ENCODE measurements around the gene CTNNA3. TPM values are rescaled to one million over a fixed set of nuclear protein-coding genes. Genes with fewer than 3 reads are reported as not detected.

Gene CTNNA3
- total and polyA plus RNA-seq, 2 donors (not counting 3 experiments of a cell fraction or from before 2014, with no cell fraction given), result not detected

DNA sequence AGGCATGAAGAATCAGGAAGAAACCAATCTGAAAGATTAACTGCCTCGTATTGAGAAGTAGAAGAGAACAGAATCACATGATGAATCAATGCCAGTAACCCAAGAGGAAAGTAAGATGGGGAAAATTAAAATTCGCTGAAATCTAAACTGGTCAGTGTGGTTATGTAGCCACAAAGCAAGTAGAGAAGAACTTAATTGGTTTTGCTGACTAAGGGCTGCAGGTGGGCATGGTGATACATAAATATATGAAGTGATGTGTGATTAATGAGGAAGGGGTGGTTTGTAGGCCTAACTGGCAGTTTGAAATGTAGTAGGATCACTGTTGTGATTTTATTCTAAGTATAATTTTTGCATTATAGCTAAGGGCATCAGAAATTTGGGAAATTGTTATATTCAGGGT is 853.6 kb downstream of the CTNNA3 start:
- Histone ChIP-seq H4K20me1 (replicated peaks; ENCODE audit: control insufficient read depth, extremely low read depth, insufficient read depth, low read length) (no peaks in the 10 kb centered on the region), H2AFZ (ENCODE audit: low read depth, low read length) (no peak overlapping the region), H3K9ac (replicated peaks; ENCODE audit: extremely low read depth, insufficient read depth, low read length) (no peak overlapping the region), H3K9me1 (replicated peaks; ENCODE audit: control insufficient read depth, extremely low read depth, insufficient read depth, low read length) (no peaks in the 10 kb centered on the region), H3K27me3 (ENCODE audit: control insufficient read depth in 2 of 2, insufficient read depth in 2 of 2, low read length in 2 of 2) (no peaks in the 10 kb centered on the region), H3K27ac (ENCODE audit: insufficient read depth, low read depth, low read length) (no peak overlapping the region), H3K9me3 (replicated peaks; ENCODE audit: control insufficient read depth, insufficient read depth, low read length) (no peaks in the 10 kb centered on the region), H3K79me2 (ENCODE audit: control insufficient read depth, insufficient read depth, low read length) (no peaks in the 10 kb centered on the region), H3K4me1 (ENCODE audit: control insufficient read depth, extremely low read depth, insufficient read depth, low read length) (no peaks in the 10 kb centered on the region), H3K36me3 (ENCODE audit: control insufficient read depth in 2 of 2, extremely low read depth in 1 of 2, insufficient read depth in 2 of 2, low read length in 2 of 2) (no peaks in the 10 kb centered on the region), H3K4me3 (replicated peaks in 1 of 3; ENCODE audit: insufficient read depth in 1 of 3, low read depth in 1 of 3, low read length in 3 of 3) (no peak overlapping the region), H3K4me2 (ENCODE audit: insufficient read depth, low read length) (no peak overlapping the region)
- POLR2A ChIA-PET, result no interaction called here
- FAIRE-seq, result no peak
- CTCF ChIA-PET, result no interaction called here
- BruUV-seq (replicated peaks), result no TSS peak
- intact Hi-C loops (cut with micrococcal nuclease), result no loop called here
- dilution Hi-C loops (cut with MboI; ENCODE audit: extremely low pct_ligation_motif_present, low sequenced_read_pairs), result no loop called here
- DNase-seq (ENCODE audit: low read depth, low spot score), result no peak
- TF ChIP-seq JUN (IDR thresholded peaks at IDR 0.05; ENCODE audit: borderline replicate concordance, insufficient read depth, insufficient read length, low read depth) (no peak), MYC (IDR thresholded peaks at IDR 0.05; ENCODE audit: low read depth, low read length) (no peak)
- TF ChIP-seq, protein P1, sequence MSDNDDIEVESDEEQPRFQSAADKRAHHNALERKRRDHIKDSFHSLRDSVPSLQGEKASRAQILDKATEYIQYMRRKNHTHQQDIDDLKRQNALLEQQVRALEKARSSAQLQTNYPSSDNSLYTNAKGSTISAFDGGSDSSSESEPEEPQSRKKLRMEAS (IDR thresholded peaks at IDR 0.05; ENCODE audit: insufficient read depth, insufficient read length), result no peak
- TF ChIP-seq, protein P2, sequence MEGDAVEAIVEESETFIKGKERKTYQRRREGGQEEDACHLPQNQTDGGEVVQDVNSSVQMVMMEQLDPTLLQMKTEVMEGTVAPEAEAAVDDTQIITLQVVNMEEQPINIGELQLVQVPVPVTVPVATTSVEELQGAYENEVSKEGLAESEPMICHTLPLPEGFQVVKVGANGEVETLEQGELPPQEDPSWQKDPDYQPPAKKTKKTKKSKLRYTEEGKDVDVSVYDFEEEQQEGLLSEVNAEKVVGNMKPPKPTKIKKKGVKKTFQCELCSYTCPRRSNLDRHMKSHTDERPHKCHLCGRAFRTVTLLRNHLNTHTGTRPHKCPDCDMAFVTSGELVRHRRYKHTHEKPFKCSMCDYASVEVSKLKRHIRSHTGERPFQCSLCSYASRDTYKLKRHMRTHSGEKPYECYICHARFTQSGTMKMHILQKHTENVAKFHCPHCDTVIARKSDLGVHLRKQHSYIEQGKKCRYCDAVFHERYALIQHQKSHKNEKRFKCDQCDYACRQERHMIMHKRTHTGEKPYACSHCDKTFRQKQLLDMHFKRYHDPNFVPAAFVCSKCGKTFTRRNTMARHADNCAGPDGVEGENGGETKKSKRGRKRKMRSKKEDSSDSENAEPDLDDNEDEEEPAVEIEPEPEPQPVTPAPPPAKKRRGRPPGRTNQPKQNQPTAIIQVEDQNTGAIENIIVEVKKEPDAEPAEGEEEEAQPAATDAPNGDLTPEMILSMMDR (IDR thresholded peaks at IDR 0.05; ENCODE audit: extremely low read depth in 1 of 2, insufficient read depth in 1 of 2, low read depth in 1 of 2, low read length in 2 of 2), result no peak

DNA sequence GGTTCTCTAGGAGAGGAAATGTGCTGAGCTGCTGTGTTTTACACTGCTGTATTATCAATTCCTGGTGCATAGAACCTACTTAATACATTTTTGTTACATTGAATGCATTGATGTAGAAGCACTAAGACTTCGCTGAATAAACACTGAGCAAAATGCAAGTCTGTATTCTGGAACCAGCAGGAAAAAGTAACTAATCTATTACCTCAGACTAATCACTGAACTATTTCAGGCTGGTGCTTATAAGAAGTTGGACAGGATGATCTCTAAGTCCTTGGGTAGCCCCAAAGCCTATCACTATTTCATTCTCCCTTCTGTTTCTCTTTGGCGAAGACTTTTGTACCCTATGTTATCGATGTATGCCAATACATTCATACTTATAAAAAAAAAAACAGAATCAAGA is 857.3 kb downstream of the CTNNA3 start:
- Histone ChIP-seq H3K4me1 (ENCODE audit: control insufficient read depth, extremely low read depth, insufficient read depth, low read length) (no peaks in the 10 kb centered on the region), H4K20me1 (replicated peaks; ENCODE audit: control insufficient read depth, extremely low read depth, insufficient read depth, low read length) (no peaks in the 10 kb centered on the region), H3K9me1 (replicated peaks; ENCODE audit: control insufficient read depth, extremely low read depth, insufficient read depth, low read length) (no peaks in the 10 kb centered on the region), H3K79me2 (ENCODE audit: control insufficient read depth, insufficient read depth, low read length) (no peaks in the 10 kb centered on the region), H3K27ac (ENCODE audit: insufficient read depth, low read depth, low read length) (no peak overlapping the region), H3K4me2 (ENCODE audit: insufficient read depth, low read length) (no peak overlapping the region), H3K36me3 (ENCODE audit: control insufficient read depth in 2 of 2, extremely low read depth in 1 of 2, insufficient read depth in 2 of 2, low read length in 2 of 2) (no peaks in the 10 kb centered on the region), H3K9ac (replicated peaks; ENCODE audit: extremely low read depth, insufficient read depth, low read length) (no peak overlapping the region), H3K9me3 (replicated peaks; ENCODE audit: control insufficient read depth, insufficient read depth, low read length) (no peaks in the 10 kb centered on the region), H3K27me3 (ENCODE audit: control insufficient read depth in 2 of 2, insufficient read depth in 2 of 2, low read length in 2 of 2) (no peaks in the 10 kb centered on the region), H3K4me3 (replicated peaks in 1 of 3; ENCODE audit: insufficient read depth in 1 of 3, low read depth in 1 of 3, low read length in 3 of 3) (no peak overlapping the region), H2AFZ (ENCODE audit: low read depth, low read length) (no peak overlapping the region)
- FAIRE-seq, result no peak
- DNase-seq (ENCODE audit: low read depth, low spot score), result no peak
- intact Hi-C loops (cut with micrococcal nuclease), result no loop called here
- TF ChIP-seq POLR2AphosphoS5 (IDR thresholded peaks at IDR 0.05; ENCODE audit: insufficient read depth, low read depth, low read length), result no peak
- TF ChIP-seq POLR2A (IDR thresholded peaks at IDR 0.05; ENCODE audit: low read depth, low read length), result no peak
- TF ChIP-seq EZH2 (IDR thresholded peaks at IDR 0.05; ENCODE audit: borderline replicate concordance, low read depth, low read length, severe bottlenecking), result no peak
- no peak for TF ChIP-seq FOS (IDR thresholded peaks at IDR 0.05; ENCODE audit: borderline replicate concordance, insufficient read depth, low read length)
- no peak for TF ChIP-seq GATA2 (IDR thresholded peaks at IDR 0.05; ENCODE audit: insufficient read depth, insufficient read length, low read depth, low read length)
- no peak for TF ChIP-seq JUN (IDR thresholded peaks at IDR 0.05; ENCODE audit: borderline replicate concordance, insufficient read depth, insufficient read length, low read depth)
- no peak for TF ChIP-seq MYC (IDR thresholded peaks at IDR 0.05; ENCODE audit: low read depth, low read length)
- TF ChIP-seq, protein P1 (IDR thresholded peaks at IDR 0.05; ENCODE audit: insufficient read depth, insufficient read length), result no peak
- TF ChIP-seq, protein P2 (IDR thresholded peaks at IDR 0.05; ENCODE audit: extremely low read depth in 1 of 2, insufficient read depth in 1 of 2, low read depth in 1 of 2, low read length in 2 of 2), result no peak
- ChIA-PET POLR2A (no interaction called here), CTCF (no interaction called here)
- no TSS peak for BruUV-seq (replicated peaks)
- dilution Hi-C loops (cut with MboI; ENCODE audit: extremely low pct_ligation_motif_present, low sequenced_read_pairs), result no loop called here
